Stomach smooth muscle (tissue), 2 donors: ENCODE results near the gene RENBP.

ENCODE experiments used
- H3K27ac ChIP-seq: one replicate; pipeline ENCODE4 v1.7.0; 2013; ENCODE audit warnings: mild to moderate bottlenecking, low read length, inconsistent platforms
- H3K27me3 ChIP-seq, 2 donors: one replicate each; pipeline ENCODE4 v1.7.0; 2013; ENCODE audit warnings: low read length in 2 of 2; ENCODE audit not compliant: insufficient read depth in 2 of 2, control insufficient read depth in 1 of 2
- H3K36me3 ChIP-seq, 2 donors: one replicate each; pipeline ENCODE4 v1.7.0; 2013; ENCODE audit warnings: low read length in 2 of 2; ENCODE audit not compliant: control insufficient read depth in 2 of 2, insufficient read depth in 2 of 2
- H3K4me1 ChIP-seq: one replicate; pipeline ENCODE4 v1.7.0; 2013; ENCODE audit warnings: low read length; ENCODE audit not compliant: control insufficient read depth, insufficient read depth
- H3K4me3 ChIP-seq, 2 donors: one replicate each; pipeline ENCODE4 v1.7.0; 2013; ENCODE audit warnings: low read length in 2 of 2
- H3K9ac ChIP-seq, 2 donors: one replicate each; pipeline ENCODE4 v1.7.0; 2013; ENCODE audit warnings: low read length in 2 of 2, mild to moderate bottlenecking in 1 of 2
- H3K9me3 ChIP-seq, 2 donors: one replicate each; pipeline ENCODE4 v1.7.0; 2013; ENCODE audit warnings: low read length in 2 of 2; ENCODE audit not compliant: control insufficient read depth in 2 of 2
- donor health status: healthy.
- donor health status: Pancreatic carcinoma.

Gene RENBP

GRCh38 chrX:153969904-153970356, 25.5 kb upstream of the RENBP start:
- peaks cover 62% of the 10 kb centered on the region for H3K4me1 ChIP-seq
- H3K27me3 ChIP-seq: peaks cover 0 to 7% of the 10 kb centered on the region in 2 donors
- peak overlapping the region; percentile 61 to 62 for H3K9ac ChIP-seq
- no peaks in the 10 kb centered on the region for H3K9me3 ChIP-seq
- peak overlapping the region; percentile 99 for H3K27ac ChIP-seq
- H3K4me3 ChIP-seq: peak overlapping the region; percentile 54 to 96
- no peaks in the 10 kb centered on the region for H3K36me3 ChIP-seq

DNA sequence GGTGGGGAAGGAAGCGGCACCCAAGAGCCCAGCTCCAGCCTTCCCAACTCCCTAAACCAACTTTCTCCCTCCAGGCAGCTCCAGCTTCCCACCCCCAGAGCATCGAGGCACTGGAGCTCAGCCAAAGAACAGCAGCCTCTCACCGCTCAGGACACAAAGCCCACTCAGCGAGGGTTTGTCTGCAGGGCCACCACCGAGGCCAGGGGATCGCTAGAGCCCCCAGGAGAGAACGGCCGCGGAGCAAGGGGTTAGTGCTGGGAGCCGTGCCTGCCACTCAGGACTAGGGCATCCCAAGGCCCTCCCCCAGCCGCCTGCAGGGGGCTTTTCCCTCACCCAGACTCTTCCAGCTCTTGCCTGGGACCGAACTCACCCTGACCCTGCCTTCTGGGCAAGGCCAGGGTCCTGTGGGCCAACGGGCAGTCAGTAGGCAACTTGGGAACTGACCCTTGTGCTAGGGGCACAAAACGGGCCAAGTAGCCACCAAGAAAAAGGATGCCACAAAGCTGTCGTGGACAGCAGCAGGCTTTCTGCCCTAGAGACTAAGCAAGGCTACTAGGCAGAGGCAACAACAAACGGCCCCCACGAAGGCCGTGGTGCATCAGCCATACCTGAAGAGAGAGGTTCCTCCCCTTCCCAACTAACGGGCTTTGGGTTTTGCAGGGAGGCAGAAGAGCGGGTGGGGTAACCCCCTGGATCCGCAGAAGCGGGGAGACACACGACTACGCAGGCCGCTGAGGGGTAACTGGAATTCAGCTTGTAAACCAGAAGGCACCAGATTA, 24.9 kb upstream of the RENBP start:
- H3K36me3 ChIP-seq: no peaks in the 10 kb centered on the region
- H3K9ac ChIP-seq: peak overlapping the region; percentile 61 to 62
- peak overlapping the region; percentile 99 for H3K27ac ChIP-seq
- peak overlapping the region; percentile 54 to 96 for H3K4me3 ChIP-seq
- peaks cover 56% of the 10 kb centered on the region for H3K4me1 ChIP-seq
- peaks cover 0 to 6% of the 10 kb centered on the region in 2 donors for H3K27me3 ChIP-seq
- H3K9me3 ChIP-seq: no peaks in the 10 kb centered on the region

GRCh38 chrX:153968754-153969124, 24.3 kb upstream of the RENBP start:
- peak overlapping the region; percentile 54 to 96 for H3K4me3 ChIP-seq

DNA sequence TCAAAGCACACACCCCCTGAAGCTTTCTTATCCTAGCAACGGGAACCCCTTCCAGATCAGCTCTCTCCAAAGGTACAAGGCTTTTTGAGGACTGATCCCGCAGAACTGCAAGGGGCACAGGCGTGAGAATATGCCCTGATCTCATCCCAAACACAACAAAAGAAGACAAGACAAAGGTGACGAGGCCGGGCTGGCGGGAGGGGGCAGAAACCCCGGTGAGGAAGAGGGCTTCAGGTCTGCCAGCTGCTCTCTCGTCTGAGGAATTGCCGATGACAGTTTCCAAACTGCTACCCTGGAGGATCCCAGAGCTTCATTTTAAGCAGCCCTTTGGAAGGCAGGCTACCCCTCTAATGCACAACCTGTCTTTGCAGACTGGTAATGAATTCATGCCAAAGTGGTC, 23.8 kb upstream of the RENBP start:
- Histone ChIP-seq H3K9me3 (no peaks in the 10 kb centered on the region), H3K36me3 (no peaks in the 10 kb centered on the region), H3K27me3 (peaks cover 0 to 6% of the 10 kb centered on the region in 2 donors), H3K9ac (peak overlapping the region in 1 of 2 donors; percentile 33), H3K4me1 (peaks cover 48% of the 10 kb centered on the region), H3K27ac (peak overlapping the region; percentile 99), H3K4me3 (peak overlapping the region; percentile 54 to 96)

More at GRCh38 chrX:153968754-153969124, 24.3 kb upstream of the RENBP start:
- H3K9ac ChIP-seq: peak overlapping the region; percentile 33 to 62
- H3K27me3 ChIP-seq: peaks cover 0 to 6% of the 10 kb centered on the region in 2 donors
- H3K9me3 ChIP-seq: no peaks in the 10 kb centered on the region
- peak overlapping the region; percentile 99 for H3K27ac ChIP-seq
- H3K4me1 ChIP-seq: peaks cover 50% of the 10 kb centered on the region
- H3K36me3 ChIP-seq: no peaks in the 10 kb centered on the region

DNA sequence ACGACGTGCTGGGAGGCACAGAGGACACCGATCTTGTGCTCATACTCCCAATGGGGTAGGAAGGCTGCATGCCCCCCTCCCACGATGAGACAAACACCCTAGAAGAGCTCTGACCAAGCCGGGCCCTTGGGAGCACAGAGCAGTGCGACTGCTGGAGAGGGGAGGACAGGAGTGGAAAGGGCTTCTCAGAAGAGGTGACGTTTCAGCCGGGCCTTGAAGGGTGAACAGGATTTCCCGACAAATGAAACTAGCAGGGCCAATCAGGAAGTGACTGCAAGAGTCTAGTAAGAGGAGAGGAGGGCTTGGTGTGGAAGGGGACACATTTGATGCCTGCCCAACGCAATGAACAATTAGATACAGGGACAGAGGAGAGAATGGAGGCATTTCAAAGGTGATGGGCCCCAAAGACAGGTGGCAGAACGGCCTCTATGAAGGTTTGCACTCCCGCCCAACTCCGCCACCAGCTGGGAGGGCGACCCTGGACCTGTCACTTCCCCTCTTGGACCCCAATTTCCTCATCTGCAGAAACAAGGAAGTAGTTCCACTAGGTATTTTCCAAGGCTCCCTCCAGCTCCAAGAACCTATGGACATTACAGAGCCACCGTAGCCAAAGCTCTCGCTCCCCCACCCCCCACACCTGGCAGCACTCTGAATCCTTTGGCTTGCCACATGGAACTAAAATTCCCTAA, 23.2 kb upstream of the RENBP start:
- Histone ChIP-seq H3K9me3 (no peaks in the 10 kb centered on the region), H3K9ac (no peak overlapping the region), H3K36me3 (peaks cover 2 to 3% of the 10 kb centered on the region in 2 donors), H3K4me1 (peaks cover 46% of the 10 kb centered on the region), H3K4me3 (peak overlapping the region; percentile 54 to 96), H3K27ac (peak overlapping the region; percentile 99), H3K27me3 (peaks cover 0 to 6% of the 10 kb centered on the region in 2 donors)

- Histone ChIP-seq H3K27ac (peak overlapping the region; percentile 99), H3K4me3 (peak overlapping the region in 1 of 2 donors; percentile 52), H3K9ac (peak overlapping the region in 1 of 2 donors; percentile 21)
Measured at GRCh38 chrX:153966841-153967535, 22.5 kb upstream of the RENBP start.

DNA sequence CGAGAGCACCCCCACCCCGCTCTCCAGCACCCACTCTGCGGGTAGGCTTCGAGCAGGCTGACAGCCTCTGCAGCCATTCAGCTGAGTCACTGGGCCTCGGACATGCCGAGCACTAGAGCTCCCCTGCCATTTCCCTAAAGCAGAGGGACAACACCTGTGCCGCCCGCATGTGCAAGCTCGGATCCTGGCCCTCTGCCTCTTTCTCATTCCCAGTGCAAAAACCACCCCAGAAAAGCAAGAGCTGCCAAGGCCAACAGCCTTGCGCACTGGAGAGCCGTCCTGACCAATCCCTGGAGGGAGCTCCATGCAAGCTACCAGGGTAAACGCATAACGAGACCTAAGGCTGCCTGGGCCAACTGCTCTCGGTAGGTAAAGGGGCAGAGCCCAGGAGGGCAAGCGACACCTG, 21.8 kb upstream of the RENBP start:
- H3K27ac ChIP-seq: peak overlapping the region; percentile 99
- no peaks in the 10 kb centered on the region for H3K9me3 ChIP-seq
- peak overlapping the region; percentile 43 to 52 for H3K4me3 ChIP-seq
- peaks cover 46% of the 10 kb centered on the region for H3K4me1 ChIP-seq
- peaks cover 0 to 7% of the 10 kb centered on the region in 2 donors for H3K27me3 ChIP-seq
- peak overlapping the region in 1 of 2 donors; percentile 21 for H3K9ac ChIP-seq
- H3K36me3 ChIP-seq: peaks cover 9% of the 10 kb centered on the region in 2 donors

More at GRCh38 chrX:153966841-153967535, 22.5 kb upstream of the RENBP start:
- Histone ChIP-seq H3K4me1 (peaks cover 46% of the 10 kb centered on the region), H3K27me3 (peaks cover 0 to 7% of the 10 kb centered on the region in 2 donors), H3K36me3 (peaks cover 3 to 5% of the 10 kb centered on the region in 2 donors), H3K9me3 (no peaks in the 10 kb centered on the region)

DNA sequence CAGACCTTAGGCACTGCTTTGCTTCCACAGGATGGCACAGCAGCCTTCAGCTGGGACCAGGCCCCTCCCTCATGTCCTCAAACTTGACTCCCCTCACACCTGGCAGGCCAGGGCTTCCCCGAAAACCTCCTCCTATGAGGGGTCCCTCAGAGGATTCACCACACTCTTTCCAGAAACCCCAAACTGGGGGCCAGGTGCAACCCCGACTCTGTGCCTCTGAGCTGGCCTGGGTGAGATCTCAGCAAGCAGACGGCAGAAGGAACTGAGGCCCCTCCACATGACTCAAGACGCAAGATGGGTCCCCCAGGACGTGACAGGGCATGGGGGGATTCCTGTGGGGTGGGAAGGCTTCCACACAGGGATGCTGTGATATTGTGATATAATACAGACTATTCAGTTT, 21.0 kb upstream of the RENBP start:
- Histone ChIP-seq H3K27me3 (peaks cover 0 to 7% of the 10 kb centered on the region in 2 donors), H3K4me1 (peaks cover 46% of the 10 kb centered on the region), H3K9me3 (no peaks in the 10 kb centered on the region), H3K9ac (no peak overlapping the region), H3K4me3 (no peak overlapping the region), H3K36me3 (peaks cover 9 to 13% of the 10 kb centered on the region in 2 donors), H3K27ac (no peak overlapping the region)

DNA sequence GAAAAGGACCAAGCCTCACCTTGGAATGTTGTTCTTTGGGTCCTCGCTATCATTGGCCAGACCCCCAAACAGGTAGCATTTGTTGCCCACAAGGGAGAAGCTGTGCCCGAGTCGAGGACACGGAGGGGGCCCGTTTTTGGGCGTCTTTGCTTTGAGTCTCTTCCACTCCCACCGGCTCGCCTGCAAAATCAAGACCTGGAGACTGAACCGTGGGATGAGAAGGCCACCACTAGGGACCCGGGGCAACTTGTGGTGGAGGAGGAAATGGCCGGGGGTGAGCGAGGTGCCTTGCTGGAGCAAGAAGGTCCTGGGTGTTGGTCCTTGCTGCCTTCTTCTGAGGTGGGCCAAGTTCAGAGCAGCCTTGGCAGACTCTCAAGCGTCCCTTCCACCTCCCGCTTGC, 19.7 kb upstream of the RENBP start:
- Histone ChIP-seq H3K9me3 (no peaks in the 10 kb centered on the region), H3K27me3 (peaks cover 0 to 7% of the 10 kb centered on the region in 2 donors), H3K27ac (no peak overlapping the region), H3K36me3 (peaks cover 9 to 20% of the 10 kb centered on the region in 2 donors), H3K4me1 (peaks cover 41% of the 10 kb centered on the region), H3K4me3 (no peak overlapping the region), H3K9ac (no peak overlapping the region)

GRCh38 chrX:153963546-153963945, 19.1 kb upstream of the RENBP start:
- Histone ChIP-seq H3K9me3 (no peaks in the 10 kb centered on the region), H3K36me3 (peaks cover 12 to 24% of the 10 kb centered on the region in 2 donors), H3K4me3 (no peak overlapping the region), H3K27ac (no peak overlapping the region), H3K4me1 (peaks cover 36% of the 10 kb centered on the region), H3K9ac (no peak overlapping the region), H3K27me3 (peaks cover 0 to 7% of the 10 kb centered on the region in 2 donors)
